Activated CD4-positive, CD25-positive, alpha-beta regulatory T cell (primary cell): ENCODE results near the gene TECPR2.
A peak's percentile ranks its signal among the peaks of the same experiment; 100 is the strongest.

Source experiments
- DNase-seq, 4 experiments: peaks; one replicate each; lab custom pipeline; 2025; lab: John Stamatoyannopoulos, UW

Gene TECPR2

DNA sequence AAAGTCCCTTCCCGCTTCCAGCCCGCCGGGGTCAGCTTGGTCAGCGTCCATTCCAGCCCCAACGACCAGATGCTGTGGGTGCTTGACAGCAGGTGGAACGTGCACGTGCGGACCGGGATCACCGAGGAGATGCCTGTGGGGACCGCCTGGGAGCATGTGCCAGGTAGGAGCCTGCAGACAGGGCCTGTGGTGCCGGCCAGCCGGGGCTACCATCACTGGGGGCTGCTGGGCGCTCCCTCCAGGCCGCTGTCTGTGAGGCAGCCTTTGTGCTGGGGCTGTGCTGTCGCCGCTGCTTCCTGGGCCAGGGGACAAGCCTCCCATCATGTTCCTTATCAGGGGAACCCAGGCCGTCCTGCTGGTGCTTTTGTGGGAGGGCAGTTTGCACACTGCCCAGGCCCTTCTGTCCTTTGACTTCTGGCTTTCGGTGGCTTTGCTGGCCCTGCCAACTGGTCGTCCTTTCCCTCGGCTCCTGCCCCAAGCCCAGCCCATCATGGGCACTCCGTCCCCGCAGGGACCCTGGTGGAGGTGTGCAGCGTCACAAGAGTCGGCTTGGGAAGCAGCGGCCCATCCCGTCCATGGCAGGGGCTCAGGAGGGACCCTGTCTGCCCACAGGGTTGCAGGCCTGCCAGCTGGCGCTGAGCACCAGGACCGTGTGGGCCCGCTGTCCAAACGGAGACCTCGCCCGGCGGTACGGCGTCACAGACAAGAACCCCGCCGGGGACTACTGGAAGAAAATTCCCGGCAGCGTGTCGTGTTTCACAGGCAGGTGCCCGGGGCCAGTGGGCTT is 134.4 kb downstream of the TECPR2 start:
- no peak for DNase-seq

DNA sequence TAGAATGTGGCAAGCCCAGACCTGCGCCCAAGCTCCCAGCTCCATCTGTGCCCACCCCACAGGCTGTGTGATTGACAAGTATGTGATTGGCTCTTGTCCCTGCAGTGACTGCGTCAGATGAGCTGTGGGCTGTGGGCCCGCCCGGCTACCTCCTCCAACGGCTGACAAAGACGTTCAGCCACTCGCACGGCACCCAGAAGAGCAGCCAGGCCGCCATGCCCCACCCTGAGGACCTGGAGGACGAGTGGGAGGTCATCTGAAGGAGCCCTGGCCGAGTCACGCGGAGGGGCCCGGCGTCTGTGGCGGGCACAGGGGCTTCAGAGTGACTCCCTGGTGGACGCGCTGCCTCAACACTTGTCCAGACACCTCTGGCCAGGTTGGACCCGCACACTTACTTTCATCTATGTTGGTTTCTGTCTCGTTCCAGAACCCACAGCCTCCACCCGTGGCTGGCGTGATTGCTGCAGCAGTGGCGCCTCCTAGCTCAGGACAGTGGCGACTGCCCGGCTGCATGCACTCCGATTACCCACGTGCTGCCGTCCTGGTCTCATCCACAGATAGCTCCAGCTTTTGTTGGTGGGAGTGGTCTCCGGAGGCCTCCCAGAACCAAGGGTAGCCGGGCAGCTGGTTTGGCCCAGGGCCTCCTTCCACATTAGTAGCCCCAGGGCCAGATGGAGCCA is 135.4 kb downstream of the TECPR2 start:
- no peak for DNase-seq

DNA sequence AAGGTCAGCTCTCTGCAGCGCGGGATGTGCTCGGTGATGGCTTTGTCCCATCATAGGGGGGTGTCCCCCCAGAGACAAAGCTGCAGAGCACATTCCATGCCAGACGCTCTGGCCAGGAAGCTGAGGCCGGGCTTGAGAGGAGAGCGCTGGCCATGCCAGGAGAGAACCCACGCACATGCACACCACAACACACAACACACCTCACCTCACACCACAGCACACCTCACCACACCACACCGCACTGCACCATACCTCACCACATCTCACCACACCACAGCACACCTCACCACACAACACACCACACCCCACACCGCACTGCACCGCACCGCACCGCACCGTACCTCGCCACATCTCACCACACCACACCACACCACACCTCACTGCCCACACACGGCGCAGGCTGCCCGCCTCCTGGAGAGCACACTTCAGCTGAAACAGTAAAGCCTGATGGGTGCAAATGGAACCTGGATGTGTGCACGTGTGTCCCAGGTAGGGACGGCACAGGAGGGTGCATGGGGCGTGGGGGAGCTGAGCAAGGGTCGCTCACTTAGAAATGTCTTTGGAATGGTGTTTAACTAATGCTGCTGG is 136.0 kb downstream of the TECPR2 start:
- no peak for DNase-seq

DNA sequence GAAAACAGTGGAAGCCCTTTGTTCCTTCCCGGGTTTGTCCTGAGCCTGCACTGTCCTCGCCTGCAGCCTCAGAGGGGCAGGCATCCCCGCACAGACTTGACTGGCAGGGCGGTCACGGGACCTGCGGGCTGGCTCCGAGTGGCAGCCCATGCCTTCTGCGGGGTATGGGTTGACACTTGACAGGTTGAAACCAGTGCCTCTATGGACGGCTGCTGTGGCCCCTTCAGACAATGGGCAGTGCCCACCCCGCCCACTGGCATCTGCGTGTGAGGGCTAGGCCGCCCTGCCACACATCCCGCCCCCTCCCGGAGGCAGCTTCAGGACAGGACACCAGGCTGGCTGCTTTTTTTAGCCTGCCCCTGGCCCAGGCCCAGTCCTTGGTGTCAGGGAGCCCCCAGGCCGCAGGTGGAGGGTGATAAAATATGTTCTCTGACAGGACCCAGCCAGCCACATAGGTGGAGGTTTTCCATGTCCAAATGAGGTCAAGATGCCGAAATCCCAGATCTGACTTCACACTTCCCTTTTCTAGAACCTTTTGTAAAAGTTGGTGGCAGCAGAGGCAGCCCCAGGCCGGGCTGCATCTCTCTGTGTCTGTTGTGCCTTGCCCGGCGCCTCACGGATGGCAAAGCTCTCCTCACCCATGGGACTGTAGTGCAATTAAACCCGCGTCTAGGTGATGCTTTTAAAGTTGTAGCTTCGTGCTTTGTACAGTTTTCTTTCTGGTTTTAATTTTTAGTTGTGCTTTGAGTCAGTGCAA is 136.8 kb downstream of the TECPR2 start:
- DNase-seq = no peak

DNA sequence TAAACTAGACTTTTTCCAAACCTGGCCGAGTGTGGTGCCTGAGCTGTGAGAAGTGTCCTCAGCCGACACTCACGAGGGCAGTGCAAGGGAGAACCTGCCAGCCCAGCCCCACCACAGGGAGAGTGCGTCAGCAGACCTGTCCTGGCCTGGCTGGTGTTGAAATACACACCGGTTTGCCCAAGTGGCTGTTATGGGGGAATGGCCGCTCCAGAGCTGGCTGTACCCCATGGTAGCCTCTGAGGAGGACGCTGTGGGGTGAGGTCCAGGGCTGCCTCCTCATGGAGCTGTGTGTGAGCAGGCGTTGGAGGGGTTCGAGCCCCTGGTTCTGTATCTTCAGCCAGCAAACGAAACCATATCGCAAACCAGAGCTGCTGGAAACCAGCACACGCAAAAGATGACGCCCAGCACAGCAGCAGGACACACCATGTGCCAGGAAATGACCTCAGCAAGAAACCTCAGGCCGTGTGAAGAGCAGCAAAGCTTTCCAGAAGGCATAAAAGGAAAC is 137.5 kb downstream of the TECPR2 start:
- no peak for DNase-seq

DNA sequence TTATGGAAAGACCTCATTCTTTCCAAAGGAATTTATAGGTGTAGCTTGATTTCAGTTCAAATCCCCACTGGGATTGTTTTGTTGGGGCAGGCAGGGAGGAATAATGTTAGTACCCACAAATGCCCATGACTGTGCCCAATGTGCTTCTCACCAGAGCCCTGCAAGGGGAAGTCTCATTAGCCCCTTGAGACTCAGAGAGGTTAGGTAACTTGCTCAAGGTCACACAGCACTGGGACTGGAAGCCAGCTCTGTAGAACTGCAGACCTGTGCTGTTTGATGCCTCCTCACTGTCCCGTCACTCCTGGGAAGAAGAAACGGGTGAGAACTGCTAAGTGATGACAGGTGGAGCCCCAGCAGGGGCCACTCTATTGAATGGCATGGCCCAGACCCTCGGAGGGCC is 138.0 kb downstream of the TECPR2 start:
- DNase-seq = no peak

DNA sequence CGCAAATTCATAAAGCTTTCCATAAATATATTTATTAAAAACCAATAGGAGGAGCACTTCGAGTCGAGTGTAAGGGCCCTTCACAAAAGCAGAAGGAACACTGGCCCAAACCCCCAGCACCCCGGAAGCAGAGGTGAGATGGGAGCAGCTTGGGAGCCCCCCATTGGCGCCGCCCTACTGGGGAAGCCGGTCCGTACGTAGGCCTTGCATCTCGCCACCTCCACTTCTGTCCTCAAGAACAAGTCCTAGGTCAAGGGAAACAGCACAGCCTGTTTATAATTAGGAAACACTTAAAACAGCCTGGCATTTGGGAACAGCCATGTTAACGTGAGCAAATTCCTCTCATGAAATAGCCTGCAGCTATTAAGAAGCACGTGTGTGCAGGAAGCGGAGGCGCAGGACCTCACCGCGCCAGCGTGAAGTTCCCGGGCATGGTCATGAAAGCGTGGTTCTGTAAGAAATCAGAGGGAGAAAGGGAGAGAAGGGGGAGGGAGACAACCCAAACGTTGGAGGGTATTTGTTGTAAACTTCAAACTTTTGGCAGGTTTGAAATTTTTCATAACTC is 139.1 kb downstream of the TECPR2 start:
- DNase-seq = no peak

DNA sequence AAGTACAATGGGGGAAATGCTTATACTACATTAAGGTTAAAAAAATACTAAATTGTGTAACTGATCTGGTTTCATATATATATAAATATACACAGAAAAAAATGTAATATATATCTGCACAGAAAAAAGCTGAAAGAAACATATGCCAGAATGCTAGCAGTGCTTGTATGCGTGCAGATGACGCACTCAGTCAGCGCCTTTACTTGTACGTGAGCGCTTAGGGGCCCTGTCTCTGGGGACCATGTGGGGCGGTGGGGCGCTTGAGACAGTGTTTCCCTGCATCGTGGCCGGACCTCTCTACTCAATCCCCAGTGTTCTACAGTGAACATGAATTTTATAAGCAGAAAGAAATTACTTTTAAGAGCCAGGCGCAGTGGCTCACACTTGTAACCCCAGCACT is 139.8 kb downstream of the TECPR2 start:
- no peak for DNase-seq

DNA sequence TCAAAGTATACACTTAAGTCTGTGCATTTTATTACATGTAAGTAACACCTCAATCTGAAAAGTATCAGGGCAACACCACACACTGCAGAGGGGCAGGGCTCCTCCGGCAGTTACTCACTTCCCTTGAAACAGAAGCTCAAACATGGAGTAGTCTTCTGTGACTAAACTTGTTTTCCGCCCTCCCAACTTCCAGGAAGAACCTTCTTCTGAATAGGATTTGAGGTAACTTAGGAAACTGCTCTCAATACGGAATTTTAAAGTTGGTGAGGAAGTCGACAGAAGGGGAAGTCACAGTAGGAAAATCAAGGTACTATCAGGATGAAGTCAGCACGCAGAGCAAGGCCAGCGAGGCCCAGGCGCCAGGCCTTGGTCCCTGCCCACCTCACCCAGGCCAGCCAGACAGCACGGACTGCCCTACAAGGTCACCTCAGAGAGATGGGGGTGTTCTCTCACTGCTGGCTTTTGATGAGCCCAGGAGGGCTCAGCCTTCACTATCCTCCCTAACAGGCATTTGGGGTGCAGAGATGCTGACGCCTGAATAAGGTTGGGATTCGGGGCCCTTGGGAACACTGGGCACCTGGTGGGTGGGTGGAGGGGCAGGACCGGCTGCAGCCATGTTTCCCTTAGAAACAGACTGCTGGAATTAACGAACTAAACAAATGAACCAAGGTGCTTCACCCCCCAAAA is 141.0 kb downstream of the TECPR2 start:
- DNase-seq = no peak

DNA sequence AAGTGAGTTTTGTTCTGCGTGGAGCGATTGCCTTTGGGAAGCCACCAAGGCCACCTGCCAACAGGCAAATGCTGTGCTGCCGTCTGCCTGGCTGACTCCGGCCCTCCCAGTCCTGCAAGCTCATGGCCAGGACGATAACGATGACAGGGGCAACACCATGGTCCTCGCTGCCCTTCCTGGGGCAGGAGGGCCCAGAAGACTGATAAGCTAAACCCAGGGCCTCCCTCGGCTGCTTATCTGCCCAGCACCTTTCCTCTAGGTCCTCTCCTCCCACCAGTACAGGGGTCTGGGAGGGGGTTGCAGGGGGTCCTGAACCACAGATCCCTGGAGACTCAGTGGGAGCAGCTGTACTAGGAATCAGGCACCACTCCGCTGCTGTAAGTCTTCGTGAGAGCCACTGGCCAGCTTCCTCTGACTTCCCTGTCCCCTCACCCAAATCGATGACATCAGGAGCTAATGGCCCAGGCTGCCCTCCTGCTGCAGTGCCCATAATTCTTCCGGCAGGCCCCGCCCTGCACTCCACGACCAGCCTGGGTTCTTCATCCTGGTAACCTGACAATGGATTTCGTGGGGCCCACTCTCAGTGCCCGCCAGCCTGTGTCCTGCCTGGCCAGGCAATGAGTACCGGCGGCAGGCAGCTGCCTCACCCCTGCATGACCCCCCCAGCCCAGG is 141.7 kb downstream of the TECPR2 start:
- no peak for DNase-seq

DNA sequence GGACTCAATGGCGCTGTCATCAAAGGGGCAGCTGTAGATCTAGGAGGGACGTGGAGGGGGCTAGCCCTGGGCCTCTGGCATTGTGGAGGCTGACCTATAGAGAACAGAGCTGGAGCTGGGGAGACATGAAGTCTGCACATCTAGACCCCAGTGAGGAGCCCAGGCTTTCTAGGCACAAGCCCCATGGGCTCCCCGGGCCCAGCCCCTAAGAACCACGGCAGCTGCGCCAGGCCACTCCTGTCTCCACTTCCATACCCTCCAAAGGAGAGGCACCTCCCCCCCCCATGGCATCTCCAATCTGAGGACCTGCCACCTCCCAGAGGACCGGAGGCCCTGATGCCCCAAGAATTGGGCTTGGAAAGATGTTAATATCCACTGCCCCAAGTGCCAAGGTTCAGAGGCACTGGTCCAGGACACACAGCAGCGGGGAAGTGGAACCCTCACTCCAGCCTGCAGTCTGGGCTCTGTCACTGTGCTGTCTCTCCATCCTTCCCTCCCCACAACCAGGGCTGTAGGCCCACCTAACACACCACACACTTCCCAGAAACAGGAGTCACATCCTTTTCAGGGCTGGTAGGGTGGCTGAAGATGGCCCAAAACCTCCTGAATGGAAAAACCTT is 142.4 kb downstream of the TECPR2 start:
- DNase-seq = no peak

DNA sequence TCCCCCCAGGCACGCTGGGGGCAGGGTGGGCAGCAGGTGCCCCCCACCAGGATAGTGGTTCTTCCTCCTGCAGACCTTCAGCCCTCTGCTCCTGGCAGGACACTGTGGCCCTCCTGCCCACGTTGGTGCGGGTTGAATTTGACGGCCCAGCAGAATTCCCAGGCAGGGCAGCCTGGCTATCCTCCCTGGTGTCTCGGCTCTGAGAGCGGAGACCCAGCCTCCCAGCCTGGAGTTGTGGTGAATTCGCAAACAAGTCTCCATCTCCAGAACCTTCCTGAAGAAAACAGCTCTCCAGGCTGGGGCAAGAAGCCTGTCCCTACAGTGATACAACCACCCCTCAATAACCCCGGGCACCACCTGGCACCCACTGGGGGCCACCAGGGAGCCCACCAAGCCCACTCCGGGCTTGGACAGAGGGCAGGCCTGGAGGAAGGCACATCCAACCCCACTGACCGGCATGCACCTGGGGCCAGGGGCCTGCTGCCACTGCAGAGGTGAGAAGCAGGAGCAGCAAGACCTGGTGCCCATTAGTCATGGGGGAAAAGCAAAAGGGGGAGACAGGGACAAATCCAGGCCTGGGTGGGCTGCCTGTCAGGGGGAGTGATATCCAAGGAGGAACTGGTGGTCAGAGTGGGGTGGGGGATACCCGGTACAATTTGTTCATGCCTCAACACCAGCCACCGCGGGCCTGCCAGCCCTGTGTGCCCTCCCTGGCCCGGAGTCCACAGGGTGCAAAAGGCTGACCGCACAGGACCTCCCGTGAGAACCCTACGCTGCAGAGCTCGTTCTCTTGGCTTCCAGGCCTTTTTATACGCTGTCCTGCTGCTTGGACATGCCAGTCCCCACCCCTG is 143.3 kb downstream of the TECPR2 start:
- DNase-seq = no peak

DNA sequence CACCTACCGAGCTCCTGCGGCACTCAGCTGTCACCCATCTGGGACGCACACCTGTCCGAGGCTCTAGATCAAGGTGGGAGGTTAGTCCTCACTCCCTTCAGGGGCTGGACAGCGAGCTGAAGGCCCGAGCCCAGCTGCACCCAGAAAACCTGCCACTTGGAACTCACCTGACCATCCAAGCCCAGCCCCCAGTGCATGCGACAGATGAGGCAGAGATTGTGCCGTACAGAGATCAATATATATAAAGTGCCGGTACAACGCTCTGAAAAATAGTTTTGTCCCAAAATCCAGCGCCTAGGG is 143.8 kb downstream of the TECPR2 start:
- no peak for DNase-seq

DNA sequence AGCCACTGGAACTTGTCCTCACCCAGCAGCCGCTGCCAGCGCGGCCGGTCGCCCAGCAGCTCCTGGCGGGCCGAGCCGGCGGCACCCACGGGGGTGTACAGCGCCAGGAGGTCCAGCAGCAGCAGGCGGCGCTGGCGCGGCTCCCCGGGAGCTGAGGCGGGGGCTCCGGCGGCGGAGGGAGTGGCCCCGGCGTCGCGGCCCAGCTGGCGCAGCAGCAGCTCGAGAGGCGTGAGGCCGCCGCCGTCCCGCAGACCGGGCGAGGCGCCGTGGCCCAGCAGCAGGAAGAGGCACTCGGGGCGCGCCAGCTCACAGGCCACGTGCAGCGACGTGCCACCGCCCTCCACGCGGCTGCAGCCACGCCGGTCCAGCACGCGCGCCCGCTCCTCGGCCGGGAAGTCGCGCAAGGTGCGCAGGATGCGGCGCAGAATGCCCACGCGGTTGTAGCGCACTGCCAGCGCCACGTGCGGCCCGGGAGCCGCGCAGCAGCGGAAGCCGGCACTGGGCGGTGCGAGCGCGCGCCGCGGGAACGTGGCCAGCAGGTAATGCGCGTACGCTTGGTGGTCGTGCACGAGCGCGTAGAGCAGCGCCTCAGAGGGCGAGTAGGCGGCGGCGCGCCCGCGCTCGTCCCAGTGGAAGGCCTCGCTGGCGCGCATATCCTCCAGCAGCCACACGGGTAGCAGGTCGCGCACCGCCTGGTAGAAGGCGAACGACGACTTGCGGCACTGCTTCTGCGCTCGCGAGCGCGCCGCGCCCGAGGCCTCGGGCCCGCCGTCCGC is 144.5 kb downstream of the TECPR2 start:
- no peak for DNase-seq

DNA sequence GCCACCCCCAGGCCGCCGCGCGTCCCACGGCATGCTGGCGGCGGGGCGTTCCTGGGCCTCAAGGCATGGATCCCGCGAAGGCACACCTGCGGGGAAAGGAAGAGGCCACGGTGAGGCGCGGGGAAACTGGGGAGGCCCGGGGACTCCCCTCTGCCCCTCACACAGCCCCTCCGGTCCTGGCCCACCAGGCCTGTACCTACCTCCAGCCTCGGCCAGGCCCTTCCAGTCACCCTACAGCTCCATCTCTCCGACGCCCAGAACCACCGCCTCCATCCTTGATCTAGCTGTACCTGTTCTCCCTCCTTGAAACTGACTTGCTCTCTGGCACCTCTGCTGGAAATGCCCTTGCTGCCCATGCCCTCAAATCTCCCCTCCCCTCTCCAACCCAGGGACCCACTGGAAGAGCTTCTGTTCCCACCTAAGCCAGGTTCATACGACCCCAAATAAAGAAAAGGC is 145.1 kb downstream of the TECPR2 start:
- DNase-seq = no peak

DNA sequence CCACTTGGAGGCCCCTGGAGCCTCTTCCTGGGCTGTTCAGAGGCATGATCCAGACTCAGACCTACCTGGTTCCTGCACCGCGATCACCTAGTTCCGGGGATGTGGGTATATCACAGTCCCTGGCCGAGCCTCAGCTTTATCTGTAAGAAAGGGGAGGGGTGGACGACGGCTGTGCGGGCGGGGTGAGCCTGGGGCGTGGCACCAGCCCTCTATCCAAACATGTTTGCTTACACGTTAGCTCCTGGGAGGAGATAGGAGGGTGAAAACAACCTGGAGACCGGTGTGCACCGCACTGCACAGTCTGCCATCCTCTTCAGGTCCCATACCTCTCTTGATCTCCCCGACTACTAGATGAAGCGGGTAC is 145.7 kb downstream of the TECPR2 start:
- no peak for DNase-seq

DNA sequence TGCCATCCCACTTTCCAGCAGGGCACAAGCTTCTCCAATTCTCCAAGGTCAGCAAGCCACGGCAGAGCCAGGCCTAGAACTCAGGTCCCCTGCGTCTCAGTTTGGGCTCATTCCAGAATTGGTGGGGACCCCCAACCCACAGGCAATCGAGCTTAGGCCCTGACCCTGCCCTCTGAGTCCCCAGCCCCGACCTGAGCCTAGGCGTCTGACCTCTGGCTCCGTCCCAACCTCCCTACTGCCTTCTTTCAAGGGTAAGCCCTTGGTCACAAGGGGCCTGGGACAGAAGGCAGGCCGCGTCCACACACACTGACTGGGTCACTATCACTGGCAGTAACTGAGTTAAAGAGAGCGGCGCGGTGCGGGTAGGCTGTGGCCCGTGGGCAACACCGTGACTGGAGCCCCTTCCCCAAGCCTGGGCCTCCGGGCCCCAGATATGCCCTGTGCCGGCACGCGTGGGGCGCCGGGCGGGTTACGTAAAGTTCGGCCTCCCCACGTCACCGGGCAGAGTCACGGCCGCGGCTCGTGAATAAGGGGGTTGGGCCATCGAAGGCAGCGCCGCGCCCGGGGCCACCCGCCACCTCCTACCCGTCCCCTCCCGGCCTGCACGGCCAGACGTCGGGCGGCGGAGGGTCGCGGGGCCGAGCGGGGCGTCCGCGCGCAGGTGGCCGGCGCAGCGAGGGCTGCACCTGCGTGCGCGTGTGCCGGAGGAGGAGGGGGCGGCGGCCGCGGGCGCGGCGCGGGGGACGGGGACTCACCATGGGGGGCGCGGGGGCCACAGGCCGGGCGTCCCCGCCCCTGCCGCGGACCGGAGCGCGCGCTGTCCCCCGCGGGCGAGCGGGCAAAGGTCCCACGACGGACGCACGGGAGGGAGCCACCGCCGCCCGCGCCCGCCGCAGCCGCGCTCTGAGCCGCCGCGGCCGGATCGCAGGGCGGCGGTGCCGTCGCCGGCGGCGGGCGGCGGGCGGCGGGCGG is 146.3 kb downstream of the TECPR2 start:
- DNase-seq = peak in 1 of 4 experiments; percentile 11
